ENCODE data around the gene NUP58. TPM values are rescaled to one million over a fixed set of nuclear protein-coding genes. Genes with fewer than 3 reads are reported as not detected.

NUP58 gene
- total RNA-seq, 2 experiments from 2014 or later = 82.4 to 94.3 TPM

- Mint-ChIP-seq H3K4me3 (peak overlapping the region; percentile 39), H3K27me3 (peaks cover 73% of the 10 kb centered on the region), H3K9me3 (ENCODE audit: low read depth) (no peaks in the 10 kb centered on the region), H3K4me1 (peaks cover 16% of the 10 kb centered on the region), H3K36me3 (no peaks in the 10 kb centered on the region), H3K27ac (no peak overlapping the region)
- DNase-seq (no peak), ATAC-seq (peak; percentile 17)
- CTCF ChIA-PET = no interaction called here
Measured at GRCh38 chr13:25372284-25373081, 71.1 kb downstream of the NUP58 start.

- no peak overlapping the region for H3K4me3 Mint-ChIP-seq
- no peak for DNase-seq
Measured at GRCh38 chr13:25375727-25376358, 74.4 kb downstream of the NUP58 start.

DNA sequence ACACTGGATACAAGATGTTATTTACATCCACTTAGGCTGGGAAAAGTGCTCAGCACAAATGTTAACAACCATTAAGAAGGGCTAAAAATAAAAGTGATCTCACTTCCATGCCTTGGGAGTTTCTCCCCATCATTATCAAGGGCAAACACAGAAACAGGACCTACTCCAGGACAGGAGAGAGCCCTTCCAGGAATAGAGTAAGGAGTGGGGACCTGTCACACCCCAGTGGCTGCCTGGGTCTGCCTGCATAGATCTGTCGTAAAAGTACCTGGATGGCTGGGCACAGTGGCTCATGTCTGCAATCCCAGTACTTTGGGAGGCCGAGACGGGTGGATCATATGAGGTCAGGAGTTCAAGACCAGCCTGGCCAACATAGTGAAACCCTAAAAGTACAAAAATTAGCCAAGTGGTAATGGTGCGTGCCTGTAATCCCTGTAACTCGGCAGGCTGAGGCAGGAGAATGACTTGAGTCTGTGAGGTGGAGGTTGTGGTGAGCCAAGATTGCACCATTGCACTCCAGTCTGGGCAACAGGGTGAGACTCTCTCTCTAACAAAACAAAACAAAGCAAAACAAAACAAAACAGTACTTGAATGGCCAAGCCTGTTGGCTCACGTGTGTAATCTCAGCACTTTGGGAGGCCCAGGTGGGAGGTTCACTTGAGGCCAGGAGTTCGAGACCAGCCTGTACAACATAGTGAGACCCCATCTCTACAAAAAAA lies 76.0 kb downstream of the NUP58 start:
- ATAC-seq = no peak
- H3K4me3 Mint-ChIP-seq = no peak overlapping the region
- no peaks in the 10 kb centered on the region for H3K36me3 Mint-ChIP-seq
- peaks cover 59% of the 10 kb centered on the region for H3K27me3 Mint-ChIP-seq
- H3K27ac Mint-ChIP-seq = no peak overlapping the region
- H3K9me3 Mint-ChIP-seq (ENCODE audit: low read depth) = no peaks in the 10 kb centered on the region
- peaks cover 10% of the 10 kb centered on the region for H3K4me1 Mint-ChIP-seq
- CTCF ChIA-PET = interaction anchor here (1.1 kb wide), 1 partner anchor 143 kb away, joined by 3 read pairs; no protein-coding TSS in a partner anchor
- no peak for DNase-seq

More at GRCh38 chr13:25375727-25376358, 74.4 kb downstream of the NUP58 start:
- H3K27me3 Mint-ChIP-seq = peaks cover 59% of the 10 kb centered on the region
- ATAC-seq = peak; percentile 38
- H3K4me1 Mint-ChIP-seq = peaks cover 16% of the 10 kb centered on the region
- H3K9me3 Mint-ChIP-seq (ENCODE audit: low read depth) = no peaks in the 10 kb centered on the region
- H3K36me3 Mint-ChIP-seq = no peaks in the 10 kb centered on the region
- H3K27ac Mint-ChIP-seq = no peak overlapping the region
- CTCF ChIA-PET = interaction anchor here (0.6 to 2.2 kb wide), 12 partner anchors 9 to 867 kb away, joined by 3 to 10 read pairs (median 4); no protein-coding TSS in a partner anchor

- no peaks in the 10 kb centered on the region for H3K36me3 Mint-ChIP-seq
Measured at GRCh38 chr13:25378528-25378927, 77.1 kb downstream of the NUP58 start.

GRCh38 chr13:25379011-25379410 lies 77.6 kb downstream of the NUP58 start:
- Mint-ChIP-seq H3K27ac (no peak overlapping the region), H3K4me3 (no peak overlapping the region), H3K9me3 (ENCODE audit: low read depth) (no peaks in the 10 kb centered on the region), H3K27me3 (peaks cover 47% of the 10 kb centered on the region), H3K4me1 (peaks cover 6% of the 10 kb centered on the region), H3K36me3 (no peaks in the 10 kb centered on the region)
- DNase-seq = no peak
- no peak for ATAC-seq
- CTCF ChIA-PET = no interaction called here

More at GRCh38 chr13:25378528-25378927, 77.1 kb downstream of the NUP58 start:
- H3K4me1 Mint-ChIP-seq = peaks cover 6% of the 10 kb centered on the region
- no peaks in the 10 kb centered on the region for H3K9me3 Mint-ChIP-seq (ENCODE audit: low read depth)
- CTCF ChIA-PET = interaction anchor here (1.1 kb wide), 1 partner anchor 145 kb away, joined by 3 read pairs; no protein-coding TSS in a partner anchor
- H3K27ac Mint-ChIP-seq = no peak overlapping the region
- H3K27me3 Mint-ChIP-seq = peaks cover 48% of the 10 kb centered on the region
- DNase-seq (no peak), ATAC-seq (no peak)
- no peak overlapping the region for H3K4me3 Mint-ChIP-seq

GRCh38 chr13:25380082-25380481 lies 78.7 kb downstream of the NUP58 start:
- CTCF ChIA-PET = interaction anchor here (0.6 kb wide), 1 partner anchor 20 kb away, joined by 3 read pairs; no protein-coding TSS in a partner anchor
- no peak for DNase-seq
- no peak for ATAC-seq
- Mint-ChIP-seq H3K4me3 (no peak overlapping the region), H3K36me3 (no peaks in the 10 kb centered on the region), H3K27me3 (peaks cover 48% of the 10 kb centered on the region), H3K4me1 (peaks cover 5% of the 10 kb centered on the region), H3K27ac (no peak overlapping the region), H3K9me3 (ENCODE audit: low read depth) (no peaks in the 10 kb centered on the region)

DNA sequence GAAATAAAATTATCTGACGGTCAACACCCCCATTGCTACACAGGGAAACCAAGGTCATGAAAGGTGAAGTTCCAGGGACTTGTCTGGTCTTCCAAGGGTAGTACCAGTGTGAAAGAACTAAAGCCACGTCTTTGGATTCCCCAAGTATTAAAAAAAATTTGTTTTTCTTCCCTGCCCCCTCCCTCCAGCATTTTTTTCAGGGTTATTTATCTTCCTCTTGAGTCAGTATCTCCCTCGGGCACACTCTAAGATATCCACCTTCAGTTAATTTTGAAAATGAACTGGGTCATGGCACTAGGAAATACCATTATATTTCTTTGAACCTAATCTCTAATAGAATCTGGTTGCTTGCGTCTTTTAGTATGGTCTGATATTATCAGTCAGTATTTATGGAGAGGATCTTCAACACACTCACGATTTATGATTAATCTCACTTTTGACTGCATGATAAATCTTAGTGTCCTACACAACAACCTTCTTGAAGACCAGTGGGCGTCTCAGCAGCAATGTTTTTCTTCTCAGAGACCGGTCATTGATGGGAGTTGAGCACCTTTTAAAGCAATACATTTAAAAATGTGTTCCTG lies 79.4 kb downstream of the NUP58 start:
- Mint-ChIP-seq H3K27me3 (peaks cover 44% of the 10 kb centered on the region), H3K27ac (no peak overlapping the region), H3K4me1 (no peaks in the 10 kb centered on the region), H3K36me3 (no peaks in the 10 kb centered on the region), H3K4me3 (no peak overlapping the region), H3K9me3 (ENCODE audit: low read depth) (no peaks in the 10 kb centered on the region)
- no peak for DNase-seq
- CTCF ChIA-PET = no interaction called here
- ATAC-seq = no peak

- Mint-ChIP-seq H3K4me1 (no peaks in the 10 kb centered on the region), H3K4me3 (no peak overlapping the region), H3K36me3 (no peaks in the 10 kb centered on the region), H3K27me3 (peaks cover 39% of the 10 kb centered on the region), H3K27ac (no peak overlapping the region), H3K9me3 (ENCODE audit: low read depth) (no peaks in the 10 kb centered on the region)
- DNase-seq (no peak), ATAC-seq (no peak)
- CTCF ChIA-PET = no interaction called here
Measured at GRCh38 chr13:25384758-25385410, 83.5 kb downstream of the NUP58 start.

DNA sequence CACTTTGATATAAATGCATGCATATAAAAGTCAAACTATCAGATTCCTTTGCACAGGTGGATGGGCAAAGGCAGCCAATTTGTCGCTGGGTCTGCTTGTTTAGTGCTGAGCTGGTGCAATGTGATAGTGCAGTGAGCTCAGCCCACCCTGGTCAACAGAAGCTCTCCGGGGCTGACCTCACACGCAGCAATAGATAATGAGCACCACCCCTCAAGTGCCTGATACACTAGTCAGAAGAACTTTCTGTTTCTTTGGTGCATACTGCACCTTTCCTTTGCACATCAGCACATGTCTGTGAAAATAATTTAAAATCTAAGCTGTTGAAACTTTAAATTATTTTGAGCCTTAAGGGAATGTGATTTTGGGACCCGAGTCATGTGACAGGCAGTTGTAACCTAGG lies 90.5 kb downstream of the NUP58 start:
- Mint-ChIP-seq H3K27ac (no peak overlapping the region), H3K9me3 (ENCODE audit: low read depth) (no peaks in the 10 kb centered on the region), H3K4me1 (no peaks in the 10 kb centered on the region), H3K27me3 (peaks cover 39% of the 10 kb centered on the region), H3K36me3 (no peaks in the 10 kb centered on the region), H3K4me3 (no peak overlapping the region)
- ATAC-seq (no peak), DNase-seq (no peak)
- CTCF ChIA-PET = interaction anchor here (1.4 kb wide), 1 partner anchor 17 kb away, joined by 5 read pairs; no protein-coding TSS in a partner anchor

Other genes starting within 250 kb of the NUP58 start
- gene PABPC3, start 205.5 kb upstream of the NUP58 start, total RNA-seq = under 1 TPM; 0.20 to 0.52 TPM
- not detected for gene AMER2, start 129.3 kb upstream of the NUP58 start, total RNA-seq
- gene MTMR6, start 14.1 kb upstream of the NUP58 start, total RNA-seq = 10 to 100 TPM; 17.2 to 21.7 TPM
- under 1 TPM; 0.28 to 0.32 TPM for gene ATP8A2, start 70.3 kb downstream of the NUP58 start, total RNA-seq